T-helper 17 cell (primary cell): ENCODE measurements around the gene BPIFA2. TPM values are rescaled to one million over a fixed set of nuclear protein-coding genes. Genes with fewer than 3 reads are reported as not detected.

Source experiments
- ATAC-seq: fragments of 150-1000 bp; cut with Tn5 transposase; 2 replicates; pipeline ENCODE4 v1.10.0; 2021; ENCODE audit warnings: mild to moderate bottlenecking, moderate library complexity
- DNase-seq, 3 donors: peaks; one replicate each; pipeline versions ENCODE4 v3.0.0 to v3.0.0-alpha.2; 2020 to 2021
- H3K9me3 ChIP-seq: one replicate; pipeline ENCODE4 v1.7.0; 2013; ENCODE audit warnings: low read length, mild to moderate bottlenecking; ENCODE audit not compliant: control insufficient read depth, poor library complexity, severe bottlenecking
- H3K27ac Mint-ChIP-seq: one replicate; pipeline ENCODE4 v1.8.0; 2022; ENCODE audit warnings: mild to moderate bottlenecking, moderate library complexity, mixed read lengths
- H3K27me3 Mint-ChIP-seq: one replicate; pipeline ENCODE4 v1.8.0; 2022; ENCODE audit warnings: mixed read lengths
- H3K36me3 Mint-ChIP-seq: one replicate; pipeline ENCODE4 v1.8.0; 2022; ENCODE audit warnings: low read depth, mixed read lengths
- H3K4me1 Mint-ChIP-seq: one replicate; pipeline ENCODE4 v1.8.0; 2022; ENCODE audit warnings: mild to moderate bottlenecking, mixed read lengths
- H3K4me3 Mint-ChIP-seq: one replicate; pipeline ENCODE4 v1.8.0; 2022; ENCODE audit warnings: mild to moderate bottlenecking, moderate library complexity, mixed read lengths
- total RNA-seq, 4 donors: library from RNA in 2 of 4; stranded (reverse) in 2 of 4; gene quantifications; one replicate each; pipeline ENCODE4 v1.2.3 and lab custom pipeline; 2022 to 2026

Gene BPIFA2
- total RNA-seq, 2 donors from 2014 or later, result not detected

DNA sequence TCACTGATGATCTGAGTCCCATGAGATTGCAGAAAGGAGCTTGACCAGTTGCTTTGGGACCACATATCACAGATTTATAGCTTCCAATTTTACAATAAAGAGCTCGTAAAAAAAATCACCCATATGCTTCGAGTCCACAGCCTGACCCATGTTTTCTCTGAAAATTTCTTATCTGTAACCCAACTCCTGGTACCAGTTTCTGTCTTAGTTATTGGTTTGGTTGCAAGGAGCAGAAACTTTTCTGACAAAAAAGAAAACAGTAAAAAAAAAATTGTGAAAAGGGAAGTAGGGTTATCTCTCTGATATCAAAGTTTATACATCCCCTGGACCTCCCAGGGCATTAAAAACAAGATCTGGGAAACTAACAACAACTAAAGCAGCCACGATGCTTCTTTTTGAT is 30.8 kb upstream of the BPIFA2 start:
- no peak overlapping the region for H3K27ac Mint-ChIP-seq

DNA sequence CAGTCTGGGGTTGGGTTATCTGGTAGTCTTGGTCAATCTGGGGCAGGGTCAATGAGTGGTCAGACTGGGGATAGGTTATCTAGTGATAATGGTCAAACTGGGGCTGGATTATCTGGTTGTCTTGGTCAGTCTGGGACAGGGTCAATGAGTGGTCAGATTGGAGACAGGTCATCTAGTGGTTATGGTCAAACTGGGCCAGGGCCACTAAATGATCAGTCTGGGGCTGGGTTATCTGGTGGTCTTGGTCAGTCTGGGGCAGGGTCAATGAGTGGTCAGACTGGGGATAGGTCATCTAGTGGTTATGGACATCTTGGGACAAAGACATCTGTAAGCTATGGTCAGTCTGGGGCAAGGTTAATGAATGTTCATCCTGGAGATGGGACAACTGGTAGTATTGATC is 28.5 kb upstream of the BPIFA2 start:
- H3K36me3 Mint-ChIP-seq, result no peaks in the 10 kb centered on the region
- no peak for DNase-seq
- H3K27me3 Mint-ChIP-seq, result peaks cover 5% of the 10 kb centered on the region
- ATAC-seq, result no peak
- H3K9me3 ChIP-seq, result no peaks in the 10 kb centered on the region
- no peaks in the 10 kb centered on the region for H3K4me1 Mint-ChIP-seq
- H3K4me3 Mint-ChIP-seq, result no peak overlapping the region
- H3K27ac Mint-ChIP-seq, result no peak overlapping the region

More for the DNA sequence above, 30.8 kb upstream of the BPIFA2 start:
- Mint-ChIP-seq H3K36me3 (no peaks in the 10 kb centered on the region), H3K4me3 (no peak overlapping the region), H3K4me1 (no peaks in the 10 kb centered on the region), H3K27me3 (peaks cover 5% of the 10 kb centered on the region)
- no peak for ATAC-seq
- H3K9me3 ChIP-seq, result no peaks in the 10 kb centered on the region
- DNase-seq, result no peak

DNA sequence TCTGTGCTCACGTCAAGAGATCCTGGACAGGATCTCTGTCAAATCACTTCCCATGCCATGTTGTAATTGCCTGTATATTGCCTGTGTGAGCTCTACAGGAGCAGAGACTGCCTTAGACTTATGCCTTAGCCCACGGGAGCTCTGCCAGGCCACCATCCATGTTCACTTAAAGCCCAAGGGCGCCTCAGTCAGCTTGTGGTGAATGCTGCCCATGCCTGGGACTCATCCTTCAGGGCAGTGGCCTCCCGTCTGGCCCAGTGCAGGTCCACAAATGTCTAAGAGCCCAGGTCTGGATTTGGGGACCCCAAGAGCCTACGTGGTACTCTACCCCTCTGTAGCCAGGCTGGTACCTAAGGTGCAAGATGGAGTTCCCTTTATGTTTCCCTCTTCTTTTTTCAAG is 22.4 kb upstream of the BPIFA2 start:
- no peaks in the 10 kb centered on the region for H3K4me1 Mint-ChIP-seq
- peaks cover 42% of the 10 kb centered on the region for H3K27me3 Mint-ChIP-seq

DNA sequence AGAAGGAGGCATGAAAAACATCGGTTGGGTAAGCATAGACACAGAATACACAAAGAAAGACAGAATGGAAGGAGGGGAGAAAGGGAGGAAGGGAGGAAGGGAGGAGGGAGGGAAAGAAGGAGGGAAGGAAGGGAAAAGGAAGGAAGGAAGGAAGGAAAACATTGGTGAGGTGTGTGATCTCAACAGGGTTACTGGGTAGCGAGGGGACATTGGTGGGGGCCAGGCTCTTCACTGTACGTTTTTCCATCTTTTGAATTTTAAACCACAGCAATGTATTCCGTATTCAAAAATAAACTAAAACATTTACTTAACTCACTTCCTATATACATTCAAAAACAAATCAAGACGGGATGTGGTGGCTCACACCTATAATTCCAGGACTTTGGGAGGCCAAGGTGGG is 20.7 kb upstream of the BPIFA2 start:
- Mint-ChIP-seq H3K27me3 (peaks cover 52% of the 10 kb centered on the region), H3K4me1 (no peaks in the 10 kb centered on the region), H3K4me3 (no peak overlapping the region), H3K36me3 (peaks cover 2% of the 10 kb centered on the region), H3K27ac (no peak overlapping the region)
- H3K9me3 ChIP-seq, result no peaks in the 10 kb centered on the region
- DNase-seq (no peak), ATAC-seq (no peak)

More for the DNA sequence above, 22.4 kb upstream of the BPIFA2 start:
- DNase-seq (no peak), ATAC-seq (no peak)
- Mint-ChIP-seq H3K4me3 (no peak overlapping the region), H3K27ac (no peak overlapping the region), H3K36me3 (peaks cover 2% of the 10 kb centered on the region)
- no peaks in the 10 kb centered on the region for H3K9me3 ChIP-seq

DNA sequence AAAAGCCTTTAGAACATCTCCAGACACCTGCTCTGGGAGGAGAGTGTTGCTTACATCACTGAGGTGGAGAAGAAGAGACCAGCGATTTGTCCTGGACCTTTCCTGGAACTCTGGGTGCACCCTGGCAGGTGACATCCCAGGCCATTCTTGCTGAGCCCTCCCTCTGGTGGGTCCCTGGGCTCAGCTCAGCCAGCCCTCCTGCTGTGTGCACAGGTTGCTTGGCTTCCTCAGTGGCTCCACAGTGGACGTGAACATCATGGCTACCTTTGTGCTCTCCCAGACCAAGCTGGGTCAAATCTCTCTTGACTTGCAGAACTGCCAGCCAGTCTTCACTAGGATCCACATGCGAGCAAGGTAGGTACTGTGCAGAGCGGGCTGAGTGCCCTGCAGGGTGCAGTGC is 19.9 kb upstream of the BPIFA2 start:
- Mint-ChIP-seq H3K4me3 (no peak overlapping the region), H3K4me1 (no peaks in the 10 kb centered on the region), H3K27me3 (peaks cover 60% of the 10 kb centered on the region), H3K36me3 (peaks cover 2% of the 10 kb centered on the region), H3K27ac (no peak overlapping the region)
- ATAC-seq, result no peak
- no peaks in the 10 kb centered on the region for H3K9me3 ChIP-seq
- DNase-seq, result no peak

DNA sequence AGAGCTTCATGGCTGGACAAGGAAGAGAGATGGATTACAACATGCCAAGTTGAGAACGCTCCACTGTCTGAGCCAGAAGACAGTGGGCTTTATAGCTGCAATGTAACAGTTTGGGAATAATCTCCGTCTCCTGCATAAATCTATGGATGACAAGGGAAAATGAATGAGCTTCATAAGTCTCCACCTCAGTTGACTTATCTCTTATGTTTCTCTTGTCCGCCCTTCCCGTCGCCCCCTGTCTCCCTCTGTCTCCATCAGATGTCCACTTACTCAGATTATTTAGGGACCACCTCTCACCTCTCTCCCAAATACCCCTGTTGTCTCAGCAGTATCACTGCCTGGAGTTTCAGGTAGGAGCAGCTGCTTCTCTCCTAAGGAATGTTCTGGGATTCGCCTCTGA is 13.7 kb upstream of the BPIFA2 start:
- H3K27me3 Mint-ChIP-seq, result peaks cover 57% of the 10 kb centered on the region

DNA sequence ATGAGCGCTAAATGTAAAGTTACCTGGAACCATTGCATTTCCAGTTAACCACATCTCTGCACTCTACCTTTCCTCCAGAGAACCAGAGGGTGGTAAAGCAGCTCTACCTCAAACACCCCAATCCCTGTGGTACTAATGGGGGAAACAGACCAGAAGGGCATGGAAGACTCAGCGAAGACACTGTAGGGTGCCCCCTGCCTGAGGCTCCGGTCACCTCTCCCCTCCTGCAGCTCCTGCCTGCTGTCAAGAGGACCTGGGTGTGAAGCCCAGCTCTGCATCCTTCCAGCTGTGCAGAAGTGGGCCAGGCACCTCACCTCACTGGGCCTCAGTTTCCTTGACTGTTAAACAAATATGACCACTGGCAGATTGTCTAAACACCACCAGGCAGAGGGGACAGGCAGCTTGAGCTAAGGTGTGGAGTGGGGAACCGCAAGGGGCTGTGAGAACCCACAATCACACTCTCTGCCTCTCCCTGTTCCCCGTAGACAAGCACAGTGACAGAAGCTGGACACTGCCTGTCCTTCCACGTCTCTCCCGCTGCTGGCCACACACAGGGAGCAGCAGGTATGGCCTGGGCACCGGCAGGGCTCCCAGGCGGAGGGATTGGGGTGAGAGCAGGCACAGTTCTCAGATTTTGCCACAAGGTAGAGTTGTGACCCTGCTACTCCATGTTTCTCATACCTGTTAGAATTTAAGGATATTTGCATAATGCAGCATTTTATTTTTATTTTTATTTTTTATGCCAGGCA is 9.1 kb upstream of the BPIFA2 start:
- H3K36me3 Mint-ChIP-seq, result no peaks in the 10 kb centered on the region
- no peaks in the 10 kb centered on the region for H3K4me1 Mint-ChIP-seq
- H3K27me3 Mint-ChIP-seq, result peaks cover 32% of the 10 kb centered on the region
- H3K27ac Mint-ChIP-seq, result no peak overlapping the region
- no peaks in the 10 kb centered on the region for H3K9me3 ChIP-seq
- H3K4me3 Mint-ChIP-seq, result no peak overlapping the region
- ATAC-seq (no peak), DNase-seq (no peak)

More for the DNA sequence above, 13.7 kb upstream of the BPIFA2 start:
- H3K36me3 Mint-ChIP-seq, result no peaks in the 10 kb centered on the region
- H3K4me3 Mint-ChIP-seq, result no peak overlapping the region
- no peak for DNase-seq
- H3K9me3 ChIP-seq, result no peaks in the 10 kb centered on the region
- no peak overlapping the region for H3K27ac Mint-ChIP-seq
- no peaks in the 10 kb centered on the region for H3K4me1 Mint-ChIP-seq
- no peak for ATAC-seq

DNA sequence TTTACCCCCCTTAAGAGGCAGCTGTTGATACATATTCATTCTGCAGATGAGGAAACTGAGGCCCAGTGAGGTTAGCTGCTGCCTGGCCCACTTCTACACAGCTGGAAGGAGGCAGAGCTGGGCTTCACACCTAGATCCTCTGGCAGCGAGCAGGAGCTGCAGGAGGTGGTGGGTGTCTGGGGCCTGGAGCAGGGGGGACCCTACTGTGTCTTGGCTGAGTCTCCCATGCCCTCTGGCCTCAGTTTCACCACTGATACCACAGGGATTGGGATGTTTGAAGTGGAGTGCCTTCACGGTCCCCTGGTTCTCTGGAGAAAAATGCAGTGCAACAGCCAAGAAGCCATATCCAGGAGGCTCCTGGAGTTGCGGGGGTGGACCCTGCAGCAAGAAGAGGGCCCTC is 8.2 kb upstream of the BPIFA2 start:
- Mint-ChIP-seq H3K27ac (no peak overlapping the region), H3K36me3 (no peaks in the 10 kb centered on the region), H3K27me3 (peaks cover 28% of the 10 kb centered on the region), H3K4me1 (no peaks in the 10 kb centered on the region), H3K4me3 (no peak overlapping the region)
- no peak for ATAC-seq
- no peak for DNase-seq
- no peaks in the 10 kb centered on the region for H3K9me3 ChIP-seq

DNA sequence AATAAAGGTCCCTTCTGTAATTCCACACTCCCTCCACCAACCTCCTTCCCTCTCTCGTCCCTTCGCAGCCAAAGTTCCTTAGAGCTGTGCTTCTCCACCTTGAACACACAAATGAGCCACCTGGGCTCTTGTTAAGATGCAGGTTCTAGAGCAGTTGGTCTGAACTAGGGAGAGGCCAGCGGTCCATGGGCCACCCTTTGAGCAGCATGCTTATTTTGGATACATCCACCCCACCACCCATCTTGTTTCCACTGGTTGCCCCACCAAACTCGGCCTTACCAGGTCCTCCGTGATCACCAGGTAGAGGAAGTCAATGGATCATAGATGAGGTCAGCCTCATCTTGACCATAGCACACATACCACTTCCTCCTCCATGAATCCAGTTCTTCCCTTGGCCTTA is 7.3 kb upstream of the BPIFA2 start:
- Mint-ChIP-seq H3K27ac (no peak overlapping the region), H3K4me3 (no peak overlapping the region), H3K36me3 (no peaks in the 10 kb centered on the region), H3K4me1 (no peaks in the 10 kb centered on the region), H3K27me3 (peaks cover 32% of the 10 kb centered on the region)
- H3K9me3 ChIP-seq, result no peaks in the 10 kb centered on the region
- ATAC-seq (no peak), DNase-seq (no peak)

DNA sequence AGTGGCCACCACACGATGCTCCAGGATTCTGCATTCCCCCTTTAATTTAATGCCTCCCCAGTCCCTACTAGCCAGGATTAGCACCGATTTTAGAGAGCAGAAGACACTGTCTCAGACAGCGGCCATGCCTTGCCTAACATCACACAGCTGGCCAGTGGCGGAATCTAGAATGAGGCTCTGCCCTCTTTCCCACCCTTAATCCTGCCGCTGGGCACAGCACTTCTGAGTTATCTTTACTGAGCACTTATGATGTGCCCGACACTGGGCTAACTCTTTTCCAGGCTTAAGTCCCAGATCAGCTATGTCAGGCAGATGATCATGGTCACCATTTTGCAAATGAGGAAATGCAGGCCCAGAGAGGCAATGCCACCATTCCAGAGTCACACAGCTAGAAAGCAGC is 5.6 kb upstream of the BPIFA2 start:
- Mint-ChIP-seq H3K4me3 (no peak overlapping the region), H3K27ac (no peak overlapping the region), H3K36me3 (no peaks in the 10 kb centered on the region), H3K27me3 (peaks cover 29% of the 10 kb centered on the region), H3K4me1 (no peaks in the 10 kb centered on the region)
- DNase-seq (no peak), ATAC-seq (no peak)
- no peaks in the 10 kb centered on the region for H3K9me3 ChIP-seq

DNA sequence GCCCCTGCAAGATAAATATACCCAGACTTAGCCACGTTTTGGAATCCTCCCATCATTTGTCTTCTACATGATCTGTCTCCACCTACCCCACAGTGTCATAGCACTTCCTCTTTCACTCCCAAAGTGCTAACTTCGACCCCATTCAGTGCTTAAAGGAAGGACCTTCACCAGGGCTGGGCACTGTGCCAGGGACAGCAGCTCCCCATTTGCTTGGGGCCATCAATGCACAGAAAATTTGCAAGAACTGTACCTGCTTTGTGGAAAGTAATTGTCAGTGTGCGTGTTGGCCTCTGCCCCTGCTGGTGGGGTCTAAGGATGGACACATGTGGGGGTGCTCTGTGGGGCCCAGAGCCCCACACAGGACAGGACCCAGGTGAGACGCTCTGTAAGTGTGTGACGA is 5.2 kb upstream of the BPIFA2 start:
- DNase-seq (no peak), ATAC-seq (no peak)
- Mint-ChIP-seq H3K4me3 (no peak overlapping the region), H3K27ac (no peak overlapping the region), H3K4me1 (no peaks in the 10 kb centered on the region), H3K36me3 (no peaks in the 10 kb centered on the region), H3K27me3 (peaks cover 28% of the 10 kb centered on the region)
- H3K9me3 ChIP-seq, result no peaks in the 10 kb centered on the region

DNA sequence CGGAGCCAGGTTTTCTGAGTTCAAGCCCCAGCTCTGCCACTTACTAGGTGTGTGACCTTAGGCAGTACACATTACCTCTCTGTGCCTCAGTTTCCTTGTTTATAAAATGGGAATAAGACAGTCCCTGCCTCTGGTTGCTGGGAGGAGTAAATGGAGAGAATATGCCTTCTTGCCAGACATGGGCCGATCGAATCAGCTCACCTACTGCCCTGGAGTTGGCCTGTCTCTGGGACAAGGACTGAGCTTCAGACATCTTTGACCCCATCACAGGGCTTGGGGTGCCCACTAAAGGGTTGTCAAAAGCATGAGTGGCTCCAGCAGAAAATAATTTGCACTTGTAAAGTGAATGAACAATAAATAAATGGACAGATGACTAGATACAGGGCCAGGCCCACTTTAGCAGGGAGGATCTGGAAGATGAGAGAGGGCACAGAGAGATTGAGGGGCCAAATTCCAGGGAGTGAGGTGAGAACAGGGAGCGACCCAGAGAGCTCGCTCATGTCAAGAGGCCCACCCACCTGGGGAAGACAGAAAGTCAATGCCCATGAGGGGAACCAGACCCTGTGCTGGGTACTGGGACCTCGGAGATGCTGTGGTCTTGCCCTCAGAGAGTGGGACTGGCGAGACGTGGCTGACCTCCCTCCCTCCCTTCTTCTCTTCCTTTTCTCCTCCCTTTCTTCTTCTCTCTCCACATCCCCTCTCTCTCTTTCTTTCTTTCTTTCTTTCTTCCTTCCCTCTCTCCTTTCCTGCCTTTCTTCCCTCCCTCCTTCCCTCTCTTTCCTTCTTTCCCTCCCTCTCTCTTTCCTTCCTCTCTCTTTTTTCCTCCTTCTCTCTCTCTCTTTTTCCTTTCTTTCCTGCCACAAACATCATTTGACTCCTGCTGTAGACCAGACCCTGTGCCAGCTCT is 3.9 kb upstream of the BPIFA2 start:
- no peak for ATAC-seq
- H3K9me3 ChIP-seq, result no peaks in the 10 kb centered on the region
- Mint-ChIP-seq H3K36me3 (no peaks in the 10 kb centered on the region), H3K4me1 (no peaks in the 10 kb centered on the region), H3K27ac (no peak overlapping the region), H3K27me3 (peaks cover 23% of the 10 kb centered on the region), H3K4me3 (no peak overlapping the region)
- DNase-seq, result no peak

DNA sequence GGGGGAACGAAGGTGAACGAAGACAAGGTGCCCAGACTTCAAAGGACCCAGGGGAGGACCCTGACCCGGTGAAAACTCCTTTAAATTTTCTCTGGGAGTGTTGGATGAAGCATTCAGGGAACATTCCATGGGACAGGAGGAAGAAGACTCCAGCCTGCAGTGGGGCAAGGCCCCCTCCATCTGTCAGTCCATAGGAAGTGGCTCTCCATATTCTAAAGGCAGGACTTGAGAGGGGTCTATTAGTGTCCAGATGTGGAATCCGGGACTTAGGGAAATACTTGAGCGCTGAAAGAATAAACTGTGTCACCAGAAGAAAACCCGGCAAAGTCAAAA is 3.2 kb upstream of the BPIFA2 start:
- DNase-seq, result no peak
- H3K4me3 Mint-ChIP-seq, result no peak overlapping the region
- H3K4me1 Mint-ChIP-seq, result no peaks in the 10 kb centered on the region
- no peak overlapping the region for H3K27ac Mint-ChIP-seq
- no peak for ATAC-seq
- no peaks in the 10 kb centered on the region for H3K36me3 Mint-ChIP-seq
- peaks cover 23% of the 10 kb centered on the region for H3K27me3 Mint-ChIP-seq
- H3K9me3 ChIP-seq, result no peaks in the 10 kb centered on the region
